Transverse colon (tissue), 4 donors: ENCODE data around the gene DTNBP1.

Source experiments
- CTCF ChIP-seq, 5 experiments: fragments of 200-600 bp in 3 of 5; fragments of 450-650 bp in 2 of 5; sonication (generic) in 3 of 5; IDR thresholded peaks; 1 replicate in 2 of 5; 2 replicates in 3 of 5; pipeline ENCODE4 v1.5.1; 2016 to 2017; ENCODE audit warnings: antibody characterized with exemption in 5 of 5, inconsistent platforms in 3 of 5, mild to moderate bottlenecking in 2 of 5, moderate library complexity in 1 of 5
- EP300 ChIP-seq: sonication (generic); formaldehyde crosslinking; IDR thresholded peaks from one replicate; pipeline ENCODE4 v1.6.1; 2017; ENCODE audit warnings: antibody characterized with exemption, low read depth
- POLR2A ChIP-seq: fragments of 450-650 bp; IDR thresholded peaks from one replicate; pipeline ENCODE4 v1.6.1; 2016; ENCODE audit warnings: antibody characterized with exemption, mild to moderate bottlenecking, moderate library complexity
- POLR2AphosphoS5 ChIP-seq, 3 donors: sonication (generic); formaldehyde crosslinking; IDR thresholded peaks; one replicate each; pipeline ENCODE4 v1.6.1; 2016; ENCODE audit warnings: antibody characterized with exemption in 3 of 3

DNA sequence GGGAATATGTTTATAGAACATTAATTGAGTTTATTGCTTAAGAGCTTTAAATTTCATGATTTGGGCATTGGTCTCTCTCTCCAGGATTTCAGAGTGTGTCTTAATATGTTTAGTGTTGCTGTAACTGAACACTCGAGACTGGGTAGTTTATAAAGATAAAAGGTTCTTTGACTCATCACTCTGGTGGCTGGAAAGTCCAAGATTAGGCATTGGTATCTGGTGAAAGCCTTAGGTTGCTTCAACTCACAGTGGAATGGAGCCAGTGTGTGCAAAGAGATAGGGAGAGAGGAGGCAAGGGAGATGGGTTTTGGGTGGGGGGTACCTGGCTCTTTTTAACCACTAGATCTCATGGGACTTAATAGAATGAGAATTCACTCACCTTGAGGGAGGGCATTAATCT is 35.6 kb upstream of the DTNBP1 start:
- TF ChIP-seq POLR2AphosphoS5 (IDR thresholded peaks at IDR 0.05) (no peak), CTCF (IDR thresholded peaks at IDR 0.05) (no peak), EP300 (no peak), POLR2A (no peak)
